OCI-LY3 (cell line): Measurements from ENCODE around the gene HNF1B.

Experiments
- H2AFZ ChIP-seq: fragments of 200-600, 300-600 bp; shearing (Covaris generic); 2 replicates; pipeline ENCODE4 v1.6.0; 2014; ENCODE audit warnings: antibody characterized with exemption, low read depth, low read length
- H3K27ac ChIP-seq: fragments of 200-600, 300-600 bp; sonication (generic); 2 replicates; pipeline ENCODE4 v1.5.1; 2014; ENCODE audit warnings: mild to moderate bottlenecking, low read length, moderate library complexity, mixed read lengths
- H3K27me3 ChIP-seq: fragments of 200-600, 300-600 bp; sonication (generic); 2 replicates; pipeline ENCODE4 v1.6.1; 2014; ENCODE audit warnings: low read depth, low read length, mixed read lengths
- H3K36me3 ChIP-seq: fragments of 200-600, 300-600 bp; sonication (generic); replicated peaks from 2 replicates; pipeline ENCODE3; 2014; ENCODE audit warnings: low read depth, low read length, mixed read lengths
- H3K4me1 ChIP-seq: fragments of 300-600, 200-600 bp; sonication (generic); 2 replicates; pipeline ENCODE4 v1.6.1; 2014; ENCODE audit warnings: low read length, mixed read lengths
- H3K4me2 ChIP-seq: fragments of 200-600, 300-600 bp; sonication (generic); 2 replicates; pipeline ENCODE4 v1.6.1; 2014; ENCODE audit warnings: low read length, mixed read lengths
- H3K4me3 ChIP-seq: fragments of 300-600, 200-600 bp; sonication (generic); 2 replicates; pipeline ENCODE4 v1.5.1; 2014; ENCODE audit warnings: antibody characterized with exemption, mild to moderate bottlenecking, low read length, moderate library complexity
- H3K79me2 ChIP-seq: fragments of 300-600, 200-600 bp; shearing (Covaris generic); 2 replicates; pipeline ENCODE4 v1.6.1; 2014; ENCODE audit warnings: mild to moderate bottlenecking, low read length, mixed read lengths
- H3K9ac ChIP-seq: fragments of 300-600, 200-600 bp; shearing (Covaris generic); 2 replicates; pipeline ENCODE4 v1.6.0; 2014; ENCODE audit warnings: mild to moderate bottlenecking, low read length, moderate library complexity
- H3K9me3 ChIP-seq: fragments of 200-600, 300-600 bp; shearing (Covaris generic); 2 replicates; pipeline ENCODE4 v1.6.1; 2014; ENCODE audit warnings: low read length, mixed read lengths; ENCODE audit not compliant: insufficient read depth
- H4K20me1 ChIP-seq: fragments of 200-600, 300-600 bp; sonication (generic); 2 replicates; pipeline ENCODE4 v1.6.1; 2016; ENCODE audit warnings: low read length, mixed read lengths; ENCODE audit not compliant: insufficient read depth
- CTCF ChIP-seq: fragments of 200-600, 300-600 bp; sonication (generic); IDR thresholded peaks from 2 replicates; pipeline ENCODE4 v1.5.1; 2014; ENCODE audit warnings: antibody characterized with exemption, low read length, low read depth
- EZH2phosphoT487 ChIP-seq: fragments of 200-600 bp; shearing (Covaris generic); IDR thresholded peaks from 2 replicates; pipeline ENCODE4 v1.6.1; 2018; ENCODE audit warnings: antibody characterized with exemption, mixed run types, low read depth

HNF1B gene

GRCh38 chr17:37789771-37790541 is 45.1 kb upstream of the HNF1B start:
- H3K27ac ChIP-seq: no peak overlapping the region
- peak overlapping the region; percentile 58 for H3K4me3 ChIP-seq
- TF ChIP-seq CTCF (no peak), EZH2phosphoT487 (no peak)
- peak overlapping the region; percentile 40; the same call in 1 of the 2 replicates for H3K9ac ChIP-seq
- no peaks in the 10 kb centered on the region for H3K36me3 ChIP-seq
- no peaks in the 10 kb centered on the region for H3K79me2 ChIP-seq
- peaks cover 17% of the 10 kb centered on the region for H3K27me3 ChIP-seq
- peaks cover 38% of the 10 kb centered on the region for H3K4me1 ChIP-seq
- no peaks in the 10 kb centered on the region for H3K9me3 ChIP-seq
- H3K4me2 ChIP-seq: peak overlapping the region; percentile 75
- no peaks in the 10 kb centered on the region for H4K20me1 ChIP-seq
- H2AFZ ChIP-seq: peak overlapping the region; percentile 37

DNA sequence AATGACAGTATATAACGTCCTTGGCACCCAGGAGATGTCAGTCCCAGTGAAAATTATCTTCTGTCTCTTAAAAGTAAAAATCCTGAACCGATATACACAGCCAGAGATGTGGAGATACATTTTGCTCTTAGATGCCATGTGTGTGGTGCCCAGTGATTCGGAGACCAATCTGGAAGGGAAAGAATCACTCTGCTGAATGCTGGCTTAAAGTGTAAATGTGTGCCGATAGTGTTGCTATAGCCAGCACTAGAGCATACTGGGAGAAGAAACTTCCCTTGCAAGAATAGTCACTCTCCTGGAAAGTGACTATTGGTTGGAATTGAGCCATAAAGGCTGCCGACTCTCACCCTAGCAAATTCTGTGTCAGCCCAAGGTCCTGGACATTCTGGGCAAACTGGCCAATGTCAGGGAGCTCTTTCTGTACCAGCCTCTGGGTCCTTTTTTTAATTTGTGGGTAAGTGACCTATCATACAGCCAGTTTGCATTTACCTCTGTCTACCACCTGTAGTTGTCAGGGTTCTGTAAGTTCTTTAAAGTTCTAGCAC is 44.2 kb upstream of the HNF1B start:
- peak overlapping the region; percentile 75; the same call in 1 of the 2 replicates for H3K4me2 ChIP-seq
- no peaks in the 10 kb centered on the region for H3K36me3 ChIP-seq
- no peak overlapping the region for H3K9ac ChIP-seq
- peaks cover 38% of the 10 kb centered on the region for H3K4me1 ChIP-seq
- H3K27me3 ChIP-seq: peaks cover 17% of the 10 kb centered on the region
- TF ChIP-seq CTCF: no peak
- TF ChIP-seq EZH2phosphoT487: no peak
- H3K79me2 ChIP-seq: no peaks in the 10 kb centered on the region
- H2AFZ ChIP-seq: no peak overlapping the region
- no peak overlapping the region for H3K4me3 ChIP-seq
- H3K9me3 ChIP-seq: no peaks in the 10 kb centered on the region
- H4K20me1 ChIP-seq: no peaks in the 10 kb centered on the region
- H3K27ac ChIP-seq: no peak overlapping the region

DNA sequence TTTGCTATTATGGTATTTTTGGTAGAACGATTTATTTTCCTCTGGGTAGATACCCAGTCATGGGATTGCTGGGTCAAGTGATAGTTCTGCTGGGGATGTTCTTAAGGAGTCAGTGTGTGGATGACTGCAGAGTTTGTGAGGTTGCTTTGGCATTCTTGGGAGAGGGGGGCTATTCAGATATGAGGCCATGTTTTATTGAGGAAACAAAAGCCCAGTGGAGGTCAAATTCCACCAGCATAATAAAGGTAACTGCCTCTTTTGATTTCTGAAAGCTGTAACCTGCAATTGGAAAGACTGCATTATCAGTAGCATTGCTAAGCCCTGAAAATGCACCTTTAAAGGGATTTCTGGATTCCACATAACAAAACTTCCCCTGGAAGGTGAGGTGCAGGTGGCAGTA is 43.7 kb upstream of the HNF1B start:
- no peaks in the 10 kb centered on the region for H3K9me3 ChIP-seq
- peaks cover 42% of the 10 kb centered on the region for H3K4me1 ChIP-seq
- H3K4me2 ChIP-seq: no peak overlapping the region
- no peak overlapping the region for H2AFZ ChIP-seq
- no peaks in the 10 kb centered on the region for H4K20me1 ChIP-seq
- TF ChIP-seq EZH2phosphoT487: no peak
- TF ChIP-seq CTCF: no peak
- H3K79me2 ChIP-seq: no peaks in the 10 kb centered on the region
- H3K27ac ChIP-seq: no peak overlapping the region
- H3K4me3 ChIP-seq: no peak overlapping the region
- no peak overlapping the region for H3K9ac ChIP-seq
- H3K36me3 ChIP-seq: no peaks in the 10 kb centered on the region
- H3K27me3 ChIP-seq: peaks cover 17% of the 10 kb centered on the region

DNA sequence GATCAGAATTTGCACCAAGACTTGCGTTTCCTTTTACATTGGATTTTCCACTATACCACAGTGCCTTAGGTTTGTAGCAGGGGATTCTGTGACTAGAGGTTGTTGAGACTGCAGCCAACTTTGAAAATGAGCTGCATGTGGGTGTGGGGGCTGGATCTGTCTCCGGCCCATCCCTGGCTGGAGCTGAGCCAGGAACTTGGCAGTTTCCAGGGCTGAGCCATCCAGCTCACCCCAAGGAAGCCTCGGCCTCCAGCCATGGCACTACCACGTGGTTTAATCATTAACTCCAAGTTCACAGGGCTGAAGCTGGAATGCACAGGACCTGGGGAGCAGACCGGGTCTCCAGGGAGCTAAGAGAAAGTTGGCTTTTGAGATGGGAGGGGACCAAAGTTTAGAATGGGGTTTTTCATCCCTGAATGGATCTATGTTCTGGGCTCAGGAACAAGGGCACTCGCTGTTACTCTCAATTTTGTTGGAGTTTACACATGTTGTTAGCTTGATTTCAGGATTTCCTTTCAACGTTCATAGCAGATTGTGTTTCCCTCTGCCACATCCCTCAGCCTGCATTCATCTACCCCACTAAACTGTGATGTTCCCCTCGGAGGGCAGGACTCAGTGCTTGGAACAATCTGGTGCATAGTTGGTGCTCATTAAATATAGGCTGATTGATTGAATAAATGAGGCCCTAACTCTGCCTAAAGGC is 42.3 kb upstream of the HNF1B start:
- Histone ChIP-seq H3K4me2 (no peak overlapping the region), H4K20me1 (no peaks in the 10 kb centered on the region), H3K36me3 (no peaks in the 10 kb centered on the region), H3K27me3 (peaks cover 16% of the 10 kb centered on the region), H3K9me3 (no peaks in the 10 kb centered on the region), H2AFZ (no peak overlapping the region), H3K4me1 (peaks cover 55% of the 10 kb centered on the region), H3K4me3 (no peak overlapping the region), H3K27ac (no peak overlapping the region), H3K9ac (no peak overlapping the region), H3K79me2 (no peaks in the 10 kb centered on the region)
- TF ChIP-seq CTCF (no peak), EZH2phosphoT487 (no peak)
